NCI-H2029 treated with DMSO at 0.1 percent for 48 hours (cell line): ENCODE results near the gene MRAP.

ENCODE experiments used
- DNase-seq: peaks from one replicate; lab custom pipeline; 2025; lab: John Stamatoyannopoulos, UW

The MRAP gene

GRCh38 chr21:32322676-32323075 is 24.0 kb downstream of the MRAP start:
- DNase-seq = no peak

GRCh38 chr21:32325706-32326105 is 27.1 kb downstream of the MRAP start:
- peak; percentile 45 for DNase-seq

- no peak for DNase-seq
These were observed 29.9 kb downstream of the MRAP start for GRCh38 chr21:32328595-32328994.

GRCh38 chr21:32329331-32329730 is 30.7 kb downstream of the MRAP start:
- DNase-seq = no peak

GRCh38 chr21:32329776-32330175 is 31.1 kb downstream of the MRAP start:
- no peak for DNase-seq

- DNase-seq = no peak
These were observed 32.2 kb downstream of the MRAP start for GRCh38 chr21:32330784-32331311.

- no peak for DNase-seq
These were observed 33.0 kb downstream of the MRAP start for GRCh38 chr21:32331444-32332305.

- DNase-seq = no peak
These were observed 33.9 kb downstream of the MRAP start for GRCh38 chr21:32332463-32332951.

GRCh38 chr21:32333953-32334673 is 35.5 kb downstream of the MRAP start:
- no peak for DNase-seq

- DNase-seq = no peak
These were observed 36.4 kb downstream of the MRAP start for GRCh38 chr21:32334980-32335531.

GRCh38 chr21:32335601-32336575 is 37.2 kb downstream of the MRAP start:
- no peak for DNase-seq

- no peak for DNase-seq
These were observed 38.1 kb downstream of the MRAP start for GRCh38 chr21:32336711-32337110.

- no peak for DNase-seq
These were observed 38.6 kb downstream of the MRAP start for GRCh38 chr21:32337206-32337605.

- DNase-seq = no peak
These were observed 39.7 kb downstream of the MRAP start for GRCh38 chr21:32338209-32338921.

- DNase-seq = no peak
These were observed 42.5 kb downstream of the MRAP start for GRCh38 chr21:32340863-32341848.

- no peak for DNase-seq
These were observed 48.3 kb downstream of the MRAP start for GRCh38 chr21:32346951-32347350.

GRCh38 chr21:32347351-32347750 is 48.7 kb downstream of the MRAP start:
- DNase-seq = no peak

- no peak for DNase-seq
These were observed 49.3 kb downstream of the MRAP start for GRCh38 chr21:32347977-32348376.

- DNase-seq = no peak
These were observed 50.1 kb downstream of the MRAP start for GRCh38 chr21:32348604-32349332.
